GM12891 (cell line): ENCODE measurements around the gene NECTIN2.
"Not testable (repeated sequence)": the region's sequence is repeated elsewhere in the genome, so short reads cannot be mapped to it uniquely, and the experiment has no call there.

Experiments
- DNase-seq: peaks from one replicate; pipeline ENCODE4 v3.0.0; 2011; ENCODE audit warnings: low spot score; ENCODE audit not compliant: insufficient read length
- FAIRE-seq: peaks from 2 replicates; lab custom pipeline; 2011; peaks lifted over from hg19 to GRCh38; lab: Jason Lieb, UNC
- PAX5 ChIP-seq: IDR thresholded peaks from 2 replicates; pipeline ENCODE4 v1.6.1; 2011; ENCODE audit warnings: low read length, moderate library complexity, mild to moderate bottlenecking; ENCODE audit not compliant: insufficient read depth, severe bottlenecking
- POLR2A ChIP-seq: IDR thresholded peaks from 2 replicates; pipeline ENCODE4 v1.6.1; 2011; ENCODE audit warnings: low read depth, low read length, control low read depth
- POLR2AphosphoS5 ChIP-seq: IDR thresholded peaks from 2 replicates; pipeline ENCODE4 v1.6.1; 2011; ENCODE audit warnings: low read depth, low read length, control low read depth
- POU2F2 ChIP-seq: IDR thresholded peaks from 2 replicates; pipeline ENCODE4 v1.6.1; 2011; ENCODE audit warnings: low read depth, mild to moderate bottlenecking, control low read depth, low read length, moderate library complexity
- SPI1 ChIP-seq: IDR thresholded peaks from 2 replicates; pipeline ENCODE4 v1.6.1; 2011; ENCODE audit warnings: low read depth, low read length, control low read depth
- TAF1 ChIP-seq: IDR thresholded peaks from 2 replicates; pipeline ENCODE4 v1.6.1; 2011; ENCODE audit warnings: low read depth, low read length, control low read depth

Gene NECTIN2

DNA sequence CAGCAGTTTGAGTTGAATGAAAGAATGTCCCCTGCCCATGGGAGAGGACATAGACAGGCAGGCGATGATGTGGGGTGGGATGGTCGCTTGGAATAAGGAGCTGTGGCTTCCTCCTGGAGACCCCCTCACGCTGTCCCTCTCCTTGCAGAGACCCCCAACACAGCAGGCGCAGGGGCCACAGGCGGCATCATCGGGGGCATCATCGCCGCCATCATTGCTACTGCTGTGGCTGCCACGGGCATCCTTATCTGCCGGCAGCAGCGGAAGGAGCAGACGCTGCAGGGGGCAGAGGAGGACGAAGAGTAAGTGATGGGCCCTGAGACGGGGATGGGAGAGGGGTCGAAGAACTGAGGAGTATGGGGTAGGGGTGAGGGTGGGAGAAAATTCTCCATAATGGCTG is 36.0 kb downstream of the NECTIN2 start:
- DNase-seq, result no peak
- TF ChIP-seq POLR2AphosphoS5 (no peak), POU2F2 (no peak), TAF1 (no peak), PAX5 (no peak), POLR2A (no peak), SPI1 (no peak)
- no peak for FAIRE-seq

DNA sequence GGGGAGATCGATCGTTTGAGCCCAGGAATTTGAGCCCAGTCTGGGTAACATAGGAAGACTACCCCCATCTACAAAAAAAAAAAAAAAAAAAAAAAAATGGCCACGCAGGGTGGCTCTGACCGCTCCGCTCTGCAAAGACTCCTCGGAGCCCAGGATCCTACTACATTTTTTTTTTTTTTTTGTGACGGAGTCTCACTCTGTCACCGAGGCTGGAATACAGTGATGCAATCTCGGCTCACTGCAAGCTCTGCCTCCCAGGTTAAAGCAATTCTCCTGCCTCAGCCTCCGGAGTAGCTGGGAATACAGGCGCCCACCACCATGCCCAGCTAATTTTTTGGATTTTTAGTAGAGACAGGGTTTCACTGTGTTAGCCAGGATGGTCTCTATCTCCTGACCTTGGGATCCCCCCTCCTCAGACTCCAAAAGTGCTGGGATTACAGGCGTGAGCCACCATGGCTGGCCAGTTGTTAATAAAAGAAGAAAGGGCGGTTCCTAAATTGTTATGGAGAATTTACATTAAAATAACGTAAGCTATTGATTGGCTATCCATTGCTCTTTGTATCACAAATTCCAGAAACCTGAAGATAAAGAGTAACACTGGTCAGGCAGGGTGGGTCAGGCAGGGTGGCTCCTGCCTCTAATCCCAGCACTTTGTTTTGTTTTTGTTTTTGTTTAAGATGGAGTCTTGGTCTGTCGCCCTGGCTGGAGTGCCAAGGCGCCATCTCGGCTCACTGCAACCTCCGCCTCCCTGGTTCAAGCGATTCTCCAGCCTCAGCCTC is 36.7 kb downstream of the NECTIN2 start:
- FAIRE-seq, DNase-seq: not testable (repeated sequence)

DNA sequence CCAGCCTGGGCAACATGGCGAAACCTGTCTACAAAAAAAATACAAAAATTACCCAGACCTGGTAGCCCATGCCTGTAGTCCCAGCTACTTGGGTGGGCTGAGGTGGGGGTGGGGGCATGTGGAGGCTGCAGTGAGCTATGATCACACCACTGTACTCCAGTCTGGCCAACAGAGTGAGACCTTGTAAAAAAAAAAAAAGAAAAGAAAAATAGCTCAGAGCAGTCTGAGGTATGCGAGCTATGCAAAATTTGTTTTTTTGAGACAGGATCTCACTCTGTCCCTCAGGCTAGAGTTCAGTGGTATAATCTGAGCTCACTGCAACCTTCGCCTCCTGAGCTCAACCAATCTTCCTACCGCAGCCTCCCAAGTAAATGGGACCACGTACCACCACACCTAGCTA is 37.8 kb downstream of the NECTIN2 start:
- DNase-seq (no peak), FAIRE-seq (no peak)
- TF ChIP-seq TAF1 (no peak), POU2F2 (no peak), POLR2AphosphoS5 (no peak), PAX5 (no peak), POLR2A (no peak), SPI1 (no peak)

DNA sequence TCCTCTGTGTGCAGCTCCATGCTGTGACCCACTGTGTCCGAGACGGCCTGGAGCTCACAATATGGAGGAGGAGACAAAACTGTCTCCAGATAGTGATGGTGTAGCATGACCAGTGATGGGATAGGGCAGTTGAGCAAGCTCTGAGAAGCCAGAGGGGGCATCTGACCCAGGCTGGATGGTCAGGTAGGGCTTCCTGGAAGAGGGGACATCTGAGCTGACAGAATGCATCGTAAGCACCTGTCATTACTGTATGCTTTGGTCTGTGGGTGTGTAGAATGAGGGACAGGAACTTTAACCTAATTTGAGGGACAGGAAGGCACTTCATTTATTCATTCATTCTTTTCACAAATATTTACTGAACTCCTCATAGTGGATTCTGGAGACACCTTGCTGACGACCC is 38.5 kb downstream of the NECTIN2 start:
- no peak for FAIRE-seq
- no peak for DNase-seq
- TF ChIP-seq POLR2AphosphoS5 (no peak), TAF1 (no peak), PAX5 (no peak), SPI1 (no peak), POU2F2 (no peak), POLR2A (no peak)

- no peak for FAIRE-seq
- TF ChIP-seq POU2F2 (no peak), SPI1 (no peak), PAX5 (no peak), POLR2AphosphoS5 (no peak), TAF1 (no peak), POLR2A (no peak)
- no peak for DNase-seq
These were observed 40.0 kb downstream of the NECTIN2 start for GRCh38 chr19:44886141-44886540.

DNA sequence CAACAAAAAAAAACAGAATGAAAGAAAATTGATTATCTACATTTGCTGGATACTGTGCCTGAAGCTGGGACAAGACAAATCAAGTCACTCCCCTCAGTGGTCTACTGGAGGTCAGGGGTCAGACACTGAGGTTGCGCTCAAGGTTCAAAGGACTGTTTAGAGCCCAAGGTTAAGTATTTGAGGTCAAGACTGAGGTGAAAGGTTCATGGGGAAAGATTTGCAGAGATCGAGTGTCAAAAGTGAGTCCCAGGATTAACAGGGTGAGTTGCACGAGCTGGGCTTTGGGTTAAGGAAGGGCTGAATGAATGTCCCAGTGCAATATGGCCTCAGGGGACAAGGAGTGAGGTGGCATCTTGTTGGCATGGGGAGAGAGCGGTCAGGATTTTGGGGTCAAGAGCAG is 41.6 kb downstream of the NECTIN2 start:
- DNase-seq (no peak), FAIRE-seq (no peak)
- TF ChIP-seq POLR2A (no peak), SPI1 (no peak)

DNA sequence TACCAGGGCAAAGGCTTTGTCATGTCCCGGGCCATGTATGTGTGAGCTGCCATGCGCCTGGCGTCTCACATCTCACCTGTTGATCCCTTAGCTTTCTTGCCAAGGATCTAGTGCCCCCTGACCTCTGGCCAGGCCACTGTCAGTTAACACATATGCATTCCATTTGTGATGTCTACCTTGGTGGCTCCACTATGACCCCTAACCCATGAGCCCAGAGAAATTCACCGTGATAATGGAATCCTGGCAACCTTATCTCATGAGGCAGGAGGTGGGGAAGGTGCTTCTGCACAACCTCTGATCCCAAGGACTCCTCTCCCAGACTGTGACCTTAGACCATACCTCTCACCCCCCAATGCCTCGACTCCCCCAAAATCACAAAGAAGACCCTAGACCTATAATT is 42.2 kb downstream of the NECTIN2 start:
- FAIRE-seq, DNase-seq: not testable (repeated sequence)

GRCh38 chr19:44889830-44890365 is 43.8 kb downstream of the NECTIN2 start:
- no peak for DNase-seq
- no peak for TF ChIP-seq PAX5
- TF ChIP-seq POU2F2, result no peak
- no peak for TF ChIP-seq TAF1
- TF ChIP-seq POLR2AphosphoS5, result no peak
- no peak for TF ChIP-seq POLR2A
- no peak for TF ChIP-seq SPI1
- FAIRE-seq, result no peak

GRCh38 chr19:44890366-44891015 is 44.4 kb downstream of the NECTIN2 start:
- peak; percentile 98 for DNase-seq
- TF ChIP-seq POU2F2 (no peak; the same call in 1 of the 2 replicates), SPI1 (peak; percentile 76), POLR2A (peak; percentile 84), PAX5 (no peak), TAF1 (peak; percentile 77), POLR2AphosphoS5 (peak; percentile 79)
- peak; percentile 100 for FAIRE-seq

- FAIRE-seq (no peak), DNase-seq (no peak)
- TF ChIP-seq POLR2A (peak; percentile 38; the same call in 1 of the 2 replicates), POLR2AphosphoS5 (peak; percentile 44; the same call in 1 of the 2 replicates), TAF1 (peak; percentile 44; the same call in 1 of the 2 replicates), PAX5 (peak; percentile 10), SPI1 (no peak), POU2F2 (no peak; the same call in 1 of the 2 replicates)
These were observed 45.2 kb downstream of the NECTIN2 start, which contains the start of gene TOMM40 for GRCh38 chr19:44891016-44891882. TOMM40 (plus strand) TSS chr19:44891254; CDS start chr19:44891416, 162 bp downstream.
